Peyer's patch (tissue), 4 donors: Measurements from ENCODE around the gene BLTP3B.

Experiments used
- POLR2A ChIP-seq, 2 donors: fragments of 450-650 bp; IDR thresholded peaks; one replicate each; pipeline ENCODE4 v1.5.1; 2017; ENCODE audit warnings: antibody characterized with exemption in 2 of 2, mild to moderate bottlenecking in 2 of 2, moderate library complexity in 2 of 2
- TF ChIP-seq, protein P1 (sequence below), 6 experiments: fragments of 450-650 bp in 4 of 6; fragments of 200-600 bp in 2 of 6; sonication (generic) in 1 of 6; IDR thresholded peaks; one replicate each; pipeline ENCODE4 v1.5.1; 2017 to 2019; ENCODE audit warnings: antibody characterized with exemption in 6 of 6, mild to moderate bottlenecking in 3 of 6, moderate library complexity in 1 of 6

DNA sequence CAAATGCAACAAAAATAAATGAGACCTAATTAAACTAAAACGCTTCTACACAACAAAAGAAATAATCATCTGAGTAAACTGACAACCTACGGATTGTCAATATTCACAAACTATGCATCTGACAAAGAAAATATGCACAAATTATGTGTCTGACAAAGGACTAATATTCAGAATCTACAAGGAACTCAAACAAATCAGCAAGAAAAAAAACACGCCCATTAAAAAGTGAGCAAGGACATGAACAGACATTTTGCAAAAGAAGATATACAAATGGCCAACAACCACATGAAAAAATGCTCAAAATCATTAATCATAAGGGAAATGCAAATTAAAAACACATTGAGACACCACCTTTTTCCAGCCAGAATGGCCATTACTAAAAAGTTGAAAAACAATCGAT is 37.0 kb downstream of the BLTP3B start:
- TF ChIP-seq, protein P1, sequence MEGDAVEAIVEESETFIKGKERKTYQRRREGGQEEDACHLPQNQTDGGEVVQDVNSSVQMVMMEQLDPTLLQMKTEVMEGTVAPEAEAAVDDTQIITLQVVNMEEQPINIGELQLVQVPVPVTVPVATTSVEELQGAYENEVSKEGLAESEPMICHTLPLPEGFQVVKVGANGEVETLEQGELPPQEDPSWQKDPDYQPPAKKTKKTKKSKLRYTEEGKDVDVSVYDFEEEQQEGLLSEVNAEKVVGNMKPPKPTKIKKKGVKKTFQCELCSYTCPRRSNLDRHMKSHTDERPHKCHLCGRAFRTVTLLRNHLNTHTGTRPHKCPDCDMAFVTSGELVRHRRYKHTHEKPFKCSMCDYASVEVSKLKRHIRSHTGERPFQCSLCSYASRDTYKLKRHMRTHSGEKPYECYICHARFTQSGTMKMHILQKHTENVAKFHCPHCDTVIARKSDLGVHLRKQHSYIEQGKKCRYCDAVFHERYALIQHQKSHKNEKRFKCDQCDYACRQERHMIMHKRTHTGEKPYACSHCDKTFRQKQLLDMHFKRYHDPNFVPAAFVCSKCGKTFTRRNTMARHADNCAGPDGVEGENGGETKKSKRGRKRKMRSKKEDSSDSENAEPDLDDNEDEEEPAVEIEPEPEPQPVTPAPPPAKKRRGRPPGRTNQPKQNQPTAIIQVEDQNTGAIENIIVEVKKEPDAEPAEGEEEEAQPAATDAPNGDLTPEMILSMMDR (IDR thresholded peaks at IDR 0.05), result no peak
- TF ChIP-seq POLR2A (IDR thresholded peaks at IDR 0.05), result no peak
